NCI-H774 (cell line): ENCODE results near the gene ADAMTS7.
"Not testable (repeated sequence)": the region's sequence is repeated elsewhere in the genome, so short reads cannot be mapped to it uniquely, and the experiment has no call there.

Experiments used
- DNase-seq: peaks from one replicate; lab custom pipeline; 2025; lab: John Stamatoyannopoulos, UW

ADAMTS7 gene

DNA sequence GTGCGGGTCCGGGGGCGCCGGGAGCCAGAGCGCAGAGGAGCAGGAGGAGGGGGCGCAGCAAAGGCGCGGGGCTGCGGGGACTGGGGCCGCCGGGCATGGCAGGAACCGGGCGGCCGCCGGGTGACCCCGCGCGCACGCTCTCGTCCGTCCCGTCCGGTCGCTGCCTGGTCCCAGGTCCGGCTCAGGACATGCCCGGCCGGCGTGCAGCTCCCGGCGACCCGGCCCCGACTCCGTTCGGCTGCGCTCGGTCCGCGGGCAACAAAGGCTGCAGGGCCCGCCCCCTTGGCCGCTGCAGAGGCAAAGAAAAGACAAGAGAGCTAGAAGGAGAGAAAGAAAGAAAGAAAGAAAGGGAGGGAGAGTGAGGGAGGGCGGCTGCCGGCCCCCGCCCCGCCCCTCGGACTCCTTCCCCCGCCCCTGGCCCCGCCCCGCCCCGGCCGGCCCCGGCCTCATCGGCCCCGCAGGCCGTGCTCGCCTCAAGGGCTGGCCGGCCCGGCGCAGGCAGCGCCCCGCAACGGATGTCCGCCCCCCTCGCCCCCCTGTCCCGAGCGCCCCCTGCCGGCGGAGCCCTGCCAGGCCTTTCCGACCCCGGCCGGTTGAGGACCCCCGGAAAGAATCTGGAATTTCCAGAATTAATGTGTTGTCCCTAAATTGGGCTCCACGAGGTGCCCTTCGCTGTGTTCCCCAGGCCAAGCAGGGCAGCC is at the start of gene ADAMTS7:
TSS of gene ADAMTS7 (minus strand) at position 341 of the 701 bp plus-strand sequence. CDS start at position 97, 244 bp downstream.
- no peak for DNase-seq

DNA sequence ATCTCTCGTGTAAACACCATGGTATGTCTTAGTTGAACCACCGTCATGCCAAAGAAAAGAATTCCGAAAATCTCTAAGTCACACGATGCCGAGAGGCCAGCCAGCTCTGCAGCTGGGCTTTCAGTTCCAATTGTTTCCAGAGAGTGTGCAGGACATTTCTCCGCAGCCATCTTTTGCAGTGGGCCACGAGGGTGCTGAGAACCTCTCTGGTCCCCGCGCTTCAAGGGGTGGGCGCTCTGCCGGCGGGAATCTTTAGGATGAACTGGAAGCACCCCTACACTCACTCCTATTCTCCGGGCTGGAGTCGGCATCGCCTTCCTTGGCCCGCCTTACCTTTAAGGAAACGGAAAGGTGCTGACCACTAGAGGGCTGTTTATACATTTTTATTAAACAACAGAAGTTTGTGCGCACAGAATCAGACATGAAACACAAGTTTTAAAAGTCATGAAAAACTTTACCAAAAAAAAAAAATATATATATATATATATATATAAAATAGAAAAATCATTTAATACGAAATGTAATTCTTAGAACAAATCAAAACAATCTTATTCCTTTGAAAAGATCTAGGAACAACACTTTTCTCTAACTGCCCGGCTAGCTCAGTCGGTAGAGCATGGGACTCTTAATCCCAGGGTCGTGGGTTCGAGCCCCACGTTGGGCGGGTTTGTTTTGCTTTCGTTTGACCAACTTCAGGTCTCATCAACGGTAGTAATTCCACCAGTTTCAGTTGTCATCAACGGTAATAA is 48.9 kb upstream of the ADAMTS7 start:
- peak; percentile 71 for DNase-seq

DNA sequence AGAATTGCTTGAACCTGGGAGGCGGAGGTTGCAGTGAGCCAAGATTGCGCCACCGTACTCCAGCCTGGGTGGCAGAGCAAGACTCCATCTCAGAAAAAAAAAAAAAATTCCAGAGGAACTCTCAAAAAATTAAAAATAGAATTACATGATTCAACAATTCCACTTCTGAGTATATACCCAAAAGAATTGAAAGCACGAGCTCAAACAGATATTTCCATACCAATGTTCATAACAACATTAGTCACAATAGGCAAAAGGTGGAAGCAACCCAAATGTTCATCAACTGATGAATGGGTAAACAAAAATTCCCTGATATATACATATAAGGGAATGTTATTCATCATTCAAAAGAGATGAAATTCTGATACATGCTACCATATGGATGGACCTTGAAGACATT is 44.5 kb upstream of the ADAMTS7 start:
- no peak for DNase-seq

DNA sequence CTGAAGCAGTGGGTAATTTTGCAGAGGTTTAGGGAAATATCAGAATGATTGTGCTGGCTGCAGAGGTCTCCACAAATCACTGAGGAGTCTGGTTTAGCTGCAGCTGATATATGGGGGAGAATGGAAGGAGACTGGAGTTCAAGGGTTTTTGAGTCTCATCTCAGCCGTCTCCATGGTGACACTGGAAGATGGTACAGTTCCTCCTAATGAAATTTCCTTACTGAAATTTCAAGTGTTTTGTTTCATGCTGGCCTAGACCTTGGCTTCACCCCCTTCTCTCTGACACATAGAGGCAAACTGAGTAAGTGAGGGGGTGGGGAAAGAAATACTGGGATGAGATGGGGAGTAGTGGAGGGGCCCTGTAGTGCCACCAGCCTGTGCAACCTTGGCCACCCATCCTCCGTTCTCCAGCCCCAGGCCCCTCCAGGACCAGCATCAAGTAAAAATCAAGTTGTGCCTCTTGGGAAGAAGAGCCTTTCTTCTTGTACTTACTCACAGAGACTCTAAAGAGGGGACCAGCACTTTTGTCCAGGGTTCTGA is 43.6 kb upstream of the ADAMTS7 start:
- DNase-seq: no peak

- DNase-seq: no peak
These were observed 42.2 kb upstream of the ADAMTS7 start for GRCh38 chr15:78853500-78853899.

DNA sequence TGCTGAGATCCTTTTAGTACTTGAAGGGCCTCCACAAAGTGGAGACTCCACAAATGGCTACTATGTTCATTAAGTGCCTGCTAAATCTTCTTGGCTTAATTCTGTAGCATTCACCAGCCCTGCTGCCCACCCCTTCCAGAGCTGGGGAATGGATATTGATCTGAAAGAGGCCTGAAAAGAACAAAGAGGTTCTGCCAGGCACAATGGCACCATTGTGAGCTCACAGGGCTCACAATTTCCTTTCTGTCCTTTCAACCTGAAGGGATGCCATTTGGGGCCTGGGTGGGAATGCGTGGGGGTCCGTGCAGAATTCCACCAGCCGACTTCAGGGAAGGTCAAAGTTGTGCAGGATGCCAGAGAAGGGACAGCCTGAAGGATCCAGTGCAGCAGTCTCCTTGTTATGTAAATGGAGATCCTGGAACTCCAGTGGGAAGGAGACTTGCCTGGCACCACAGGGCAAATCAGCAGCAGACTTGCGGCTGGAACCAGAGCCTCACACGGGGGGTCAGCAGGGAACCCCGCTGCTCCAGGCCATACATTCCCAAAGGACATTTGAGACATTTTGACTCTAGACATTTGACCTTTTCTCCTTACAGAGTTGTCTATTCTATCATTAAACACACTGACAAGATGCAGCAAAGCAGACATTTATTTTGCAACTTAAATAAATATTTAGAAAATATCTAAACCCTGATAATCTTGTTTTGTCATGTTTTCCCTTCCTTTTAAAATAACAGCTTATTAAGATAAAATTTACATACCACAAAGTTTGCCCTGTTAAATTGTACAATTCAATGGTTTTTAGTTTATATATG is 39.9 kb upstream of the ADAMTS7 start:
- DNase-seq: no peak

DNA sequence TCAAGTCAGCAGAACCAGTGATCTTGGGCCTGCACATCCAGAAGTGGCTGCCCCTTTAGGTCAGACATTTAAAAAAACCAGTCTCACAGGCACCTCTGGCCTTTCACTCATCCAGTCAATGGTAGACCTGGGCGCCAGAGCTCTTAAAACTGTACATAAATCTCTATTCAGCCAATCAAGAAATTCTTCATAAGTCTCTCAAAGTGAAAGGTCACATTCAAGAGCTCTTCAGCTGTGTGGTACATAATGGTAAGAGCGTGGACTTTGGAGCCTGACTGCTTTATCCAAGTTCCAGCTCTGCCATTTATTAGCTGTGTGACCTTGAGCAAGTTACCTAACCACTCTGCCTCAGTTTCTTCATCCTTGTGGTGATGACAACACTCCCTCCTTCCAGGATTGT is 39.1 kb upstream of the ADAMTS7 start:
- no peak for DNase-seq

- DNase-seq: not testable (repeated sequence)
These were observed 36.2 kb upstream of the ADAMTS7 start for GRCh38 chr15:78847387-78847906.

DNA sequence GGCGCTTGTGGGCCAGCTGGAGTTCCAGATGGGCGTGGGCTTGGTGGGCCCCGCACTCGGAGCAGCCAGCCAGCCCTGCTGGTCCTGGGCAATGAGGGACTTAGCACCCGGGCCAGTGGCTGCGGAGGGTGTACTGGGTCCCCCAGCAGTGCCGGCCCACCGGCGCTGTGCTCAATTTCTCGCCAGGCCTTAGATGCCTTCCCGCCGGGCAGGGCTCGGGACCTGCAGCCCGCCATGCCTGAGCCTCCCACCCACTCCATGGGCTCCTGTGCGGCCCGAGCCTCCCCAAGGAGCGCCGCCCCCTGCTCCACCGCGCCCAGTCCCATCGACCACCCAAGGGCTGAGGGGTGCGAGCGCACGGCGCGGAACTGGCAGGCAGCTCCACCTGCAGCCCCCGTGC is 35.6 kb upstream of the ADAMTS7 start:
- DNase-seq: not testable (repeated sequence)

- no peak for DNase-seq
These were observed 31.3 kb upstream of the ADAMTS7 start for GRCh38 chr15:78842519-78842918.

- DNase-seq: no peak
These were observed 30.6 kb upstream of the ADAMTS7 start for GRCh38 chr15:78841891-78842290.

DNA sequence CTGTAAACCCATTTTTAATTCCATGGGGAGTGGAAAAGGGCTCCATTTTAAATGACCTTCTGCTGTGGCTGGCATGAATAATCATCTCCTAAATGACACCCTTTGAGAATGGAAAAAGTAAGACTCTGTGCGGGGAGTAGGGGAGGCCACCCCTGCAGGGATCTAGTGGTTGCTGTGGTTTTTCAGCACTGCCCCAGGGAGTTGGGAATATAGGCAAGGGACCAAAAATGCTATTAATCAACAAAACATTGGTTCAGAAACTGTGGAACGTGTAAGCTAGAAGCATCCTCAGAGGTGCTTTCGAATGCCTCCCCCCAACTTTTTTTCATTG is 30.1 kb upstream of the ADAMTS7 start:
- no peak for DNase-seq

- no peak for DNase-seq
These were observed 29.6 kb upstream of the ADAMTS7 start for GRCh38 chr15:78840661-78841375.

DNA sequence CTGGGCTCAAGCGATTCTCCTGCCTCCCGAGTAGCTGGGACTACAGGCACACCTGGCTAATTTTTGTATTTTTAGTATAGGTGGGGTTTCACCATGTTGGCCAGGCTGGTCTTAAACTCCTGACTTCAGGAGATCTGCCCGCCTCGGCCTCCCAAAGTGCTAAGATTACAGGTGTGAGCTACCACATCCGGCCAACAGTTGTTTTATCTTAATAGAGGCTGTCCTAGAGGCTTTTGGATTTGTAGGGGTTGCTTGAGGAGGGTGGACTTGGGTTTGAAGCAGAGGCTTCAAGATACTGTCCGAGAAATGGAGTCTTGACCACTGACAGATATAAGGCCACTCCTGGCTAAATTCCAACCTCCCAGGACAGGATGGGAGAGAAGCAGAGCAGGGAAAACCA is 27.9 kb upstream of the ADAMTS7 start:
- DNase-seq: not testable (repeated sequence)

GRCh38 chr15:78838489-78838888 is 27.2 kb upstream of the ADAMTS7 start:
- no peak for DNase-seq

DNA sequence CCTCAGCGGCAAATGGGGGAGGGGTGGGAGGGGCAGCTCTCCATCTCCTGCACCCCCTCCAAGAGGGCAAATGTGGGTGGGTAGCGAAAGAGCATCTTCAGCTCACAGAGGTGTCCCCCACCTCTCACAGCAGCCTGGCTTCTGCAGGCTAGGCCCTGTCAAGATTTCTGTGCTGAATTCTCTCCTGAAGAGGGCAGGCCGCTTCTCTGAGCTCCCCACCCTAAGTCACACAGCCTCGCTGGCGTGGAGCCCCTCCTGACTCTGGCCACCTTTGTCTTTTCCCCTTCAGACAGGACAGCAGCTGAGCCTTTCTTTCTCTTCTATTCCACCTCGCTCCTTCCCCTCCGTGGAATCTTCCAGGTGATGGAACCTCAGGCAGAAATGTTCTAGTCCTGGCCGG is 26.3 kb upstream of the ADAMTS7 start:
- no peak for DNase-seq

DNA sequence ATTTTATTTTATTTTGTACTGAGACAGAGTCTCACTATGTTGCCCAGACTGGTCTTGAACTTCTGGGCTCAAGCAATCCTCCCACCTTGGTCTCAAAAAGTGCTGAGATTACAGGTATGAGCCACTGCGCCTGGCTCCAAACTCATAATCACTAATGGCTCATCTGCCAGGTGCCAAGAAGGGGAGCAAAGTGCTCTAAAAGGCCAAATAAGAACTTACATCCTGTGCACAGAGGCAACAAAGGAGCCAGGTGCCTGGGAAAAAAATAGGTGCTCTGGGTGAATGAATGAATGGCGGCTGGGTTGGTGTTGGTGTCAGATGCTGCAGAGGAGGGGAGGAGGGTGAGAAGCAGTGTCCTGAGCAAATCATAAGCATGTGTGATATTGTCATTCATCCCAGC is 25.9 kb upstream of the ADAMTS7 start:
- DNase-seq: no peak

GRCh38 chr15:78836333-78836732 is 25.1 kb upstream of the ADAMTS7 start:
- DNase-seq: no peak

GRCh38 chr15:78831229-78832207 is 20.3 kb upstream of the ADAMTS7 start:
- no peak for DNase-seq

DNA sequence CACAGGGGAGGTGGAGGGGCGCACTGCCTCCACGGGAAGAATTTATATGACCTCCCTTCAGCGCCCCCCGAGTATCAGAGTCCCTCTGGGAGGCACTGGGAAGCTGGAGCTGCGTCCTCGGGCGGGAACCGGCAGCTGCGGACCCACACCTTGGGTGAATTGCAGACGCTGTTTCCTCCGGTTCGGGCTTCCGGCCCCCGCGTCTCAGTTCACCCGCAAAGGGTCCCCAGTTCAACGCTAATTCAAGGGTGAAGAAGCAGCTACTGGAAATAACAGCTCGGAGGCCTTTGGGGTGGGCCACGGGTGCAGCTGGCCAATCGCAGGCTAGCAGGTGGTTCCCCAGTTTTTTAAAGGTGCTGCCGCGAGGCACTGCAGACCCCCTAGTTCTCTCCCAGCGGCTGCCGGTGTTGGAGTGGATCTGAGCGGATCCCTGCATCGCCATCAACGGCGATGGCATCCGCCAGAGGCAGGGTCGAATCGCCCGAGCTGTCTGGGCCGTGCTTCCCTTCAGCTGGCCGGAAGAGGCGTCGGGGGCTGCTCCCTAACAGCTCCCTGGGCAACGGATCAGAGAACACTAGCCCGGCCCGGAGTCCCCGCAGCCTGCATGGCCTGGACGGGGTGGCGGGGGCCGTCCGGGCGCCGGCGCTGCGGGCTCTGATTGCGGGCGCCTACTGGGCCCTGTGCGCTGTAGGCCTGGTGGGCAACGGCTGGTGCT is 19.4 kb upstream of the ADAMTS7 start:
- no peak for DNase-seq
